Tibial nerve (tissue), 4 donors: ENCODE measurements around the gene NEBL. TPM values are rescaled to one million over a fixed set of nuclear protein-coding genes. Genes with fewer than 3 reads are reported as not detected.

ENCODE experiments used
- DNase-seq, 2 donors: peaks; one replicate each; pipeline ENCODE4 v3.0.0-alpha.2; 2019; ENCODE audit warnings: low spot score in 2 of 2
- H3K27ac ChIP-seq, 4 donors: fragments of 200-600 bp; sonication (generic) in 3 of 4; one replicate each; pipeline ENCODE4 v1.5.1; 2017 to 2019; ENCODE audit warnings: mild to moderate bottlenecking in 1 of 4
- H3K27me3 ChIP-seq, 2 donors: fragments of 200-600 bp; sonication (generic) in 1 of 2; one replicate each; pipeline versions ENCODE4 v1.5.1 to v1.6.0; 2017 to 2019
- H3K36me3 ChIP-seq, 3 donors: fragments of 200-600 bp; sonication (generic); one replicate each; pipeline ENCODE4 v1.5.1; 2018 to 2019
- H3K4me1 ChIP-seq, 4 donors: fragments of 200-600 bp; sonication (generic) in 3 of 4; one replicate each; pipeline ENCODE4 v1.5.1; 2017 to 2019
- H3K4me3 ChIP-seq, 4 donors: fragments of 200-600 bp; sonication (generic) in 3 of 4; one replicate each; pipeline ENCODE4 v1.5.1; 2017 to 2019; ENCODE audit warnings: mild to moderate bottlenecking in 1 of 4, moderate library complexity in 1 of 4
- H3K9me3 ChIP-seq, 4 donors: fragments of 200-600 bp; sonication (generic) in 3 of 4; one replicate each; pipeline ENCODE4 v1.5.1; 2017 to 2019
- EP300 ChIP-seq, 2 donors: sonication (generic); formaldehyde crosslinking; IDR thresholded peaks; one replicate each; pipeline ENCODE4 v1.6.1; 2017; ENCODE audit warnings: antibody characterized with exemption in 2 of 2, mild to moderate bottlenecking in 1 of 2
- POLR2A ChIP-seq, 2 donors: fragments of 450-650 bp; IDR thresholded peaks; one replicate each; pipeline ENCODE4 v1.6.1; 2017; ENCODE audit warnings: antibody characterized with exemption in 2 of 2, mild to moderate bottlenecking in 2 of 2, moderate library complexity in 2 of 2
- WGBS, 2 donors: methylation state at CpG; one replicate each; pipeline ENCODE4 v1.1.5; 2018; 5-methylcytosine and 5-hydroxymethylcytosine counted together
- total RNA-seq, 4 donors: library from RNA; depleted of rRNA; stranded (reverse); fragments of >200 nt; gene quantifications; one replicate each; pipeline ENCODE4 v1.1.0, GENCODE V29; 2016
- TF ChIP-seq, protein P1 (sequence below), 5 experiments: fragments of 200-600 bp in 3 of 5; fragments of 450-650 bp in 2 of 5; sonication (generic) in 3 of 5; IDR thresholded peaks; one replicate each; pipeline ENCODE4 v1.5.1; 2016 to 2019; ENCODE audit warnings: antibody characterized with exemption in 5 of 5, mild to moderate bottlenecking in 3 of 5, moderate library complexity in 2 of 5

Gene NEBL
- total RNA-seq, 4 donors from 2014 or later: 34.5 to 61.2 (median 49.7) TPM

DNA sequence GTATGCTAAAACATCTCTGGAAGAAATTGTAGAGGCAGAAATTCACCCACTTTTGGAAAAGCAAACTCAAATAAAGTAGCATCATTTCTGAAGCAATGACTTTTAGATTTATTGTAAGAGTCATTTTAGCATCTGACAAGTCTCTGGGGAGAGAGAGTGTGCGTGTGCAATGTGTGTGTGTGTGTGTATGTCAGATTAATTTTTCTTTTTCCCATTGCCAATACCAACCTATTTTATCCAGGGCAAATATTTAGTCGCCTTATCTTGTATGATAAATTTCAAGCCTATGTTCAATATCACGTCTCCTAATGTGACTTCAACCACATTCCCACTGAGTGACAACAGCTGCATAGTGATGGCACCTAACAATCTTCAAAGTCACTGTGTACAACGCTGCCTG lies 101.7 kb downstream of the NEBL start:
- Histone ChIP-seq H3K27me3 (no peaks in the 10 kb centered on the region), H3K27ac (no peak overlapping the region), H3K36me3 (no peaks in the 10 kb centered on the region), H3K4me3 (no peak overlapping the region), H3K4me1 (no peaks in the 10 kb centered on the region), H3K9me3 (no peaks in the 10 kb centered on the region)
- DNase-seq: no peak
- WGBS, 2 donors: 85 to 95% methylated on average over 4 of the region's 4 CpGs
- no peak for TF ChIP-seq POLR2A (IDR thresholded peaks at IDR 0.05)
- TF ChIP-seq, protein P1, sequence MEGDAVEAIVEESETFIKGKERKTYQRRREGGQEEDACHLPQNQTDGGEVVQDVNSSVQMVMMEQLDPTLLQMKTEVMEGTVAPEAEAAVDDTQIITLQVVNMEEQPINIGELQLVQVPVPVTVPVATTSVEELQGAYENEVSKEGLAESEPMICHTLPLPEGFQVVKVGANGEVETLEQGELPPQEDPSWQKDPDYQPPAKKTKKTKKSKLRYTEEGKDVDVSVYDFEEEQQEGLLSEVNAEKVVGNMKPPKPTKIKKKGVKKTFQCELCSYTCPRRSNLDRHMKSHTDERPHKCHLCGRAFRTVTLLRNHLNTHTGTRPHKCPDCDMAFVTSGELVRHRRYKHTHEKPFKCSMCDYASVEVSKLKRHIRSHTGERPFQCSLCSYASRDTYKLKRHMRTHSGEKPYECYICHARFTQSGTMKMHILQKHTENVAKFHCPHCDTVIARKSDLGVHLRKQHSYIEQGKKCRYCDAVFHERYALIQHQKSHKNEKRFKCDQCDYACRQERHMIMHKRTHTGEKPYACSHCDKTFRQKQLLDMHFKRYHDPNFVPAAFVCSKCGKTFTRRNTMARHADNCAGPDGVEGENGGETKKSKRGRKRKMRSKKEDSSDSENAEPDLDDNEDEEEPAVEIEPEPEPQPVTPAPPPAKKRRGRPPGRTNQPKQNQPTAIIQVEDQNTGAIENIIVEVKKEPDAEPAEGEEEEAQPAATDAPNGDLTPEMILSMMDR (IDR thresholded peaks at IDR 0.05): no peak
- TF ChIP-seq EP300 (IDR thresholded peaks at IDR 0.05): no peak

GRCh38 chr10:20785174-20785573 lies 111.9 kb downstream of the NEBL start:
- Histone ChIP-seq H3K36me3 (peaks cover 0 to 7% (median 0%) of the 10 kb centered on the region in 3 donors), H3K27ac (no peak overlapping the region), H3K27me3 (no peaks in the 10 kb centered on the region), H3K9me3 (no peaks in the 10 kb centered on the region), H3K4me3 (no peak overlapping the region), H3K4me1 (no peaks in the 10 kb centered on the region)
- DNase-seq: no peak
- 57 to 77% methylated on average over 1 of the region's 1 CpG for WGBS, 2 donors
- no peak for TF ChIP-seq EP300 (IDR thresholded peaks at IDR 0.05)
- TF ChIP-seq, protein P1 (IDR thresholded peaks at IDR 0.05): no peak
- TF ChIP-seq POLR2A (IDR thresholded peaks at IDR 0.05): no peak

DNA sequence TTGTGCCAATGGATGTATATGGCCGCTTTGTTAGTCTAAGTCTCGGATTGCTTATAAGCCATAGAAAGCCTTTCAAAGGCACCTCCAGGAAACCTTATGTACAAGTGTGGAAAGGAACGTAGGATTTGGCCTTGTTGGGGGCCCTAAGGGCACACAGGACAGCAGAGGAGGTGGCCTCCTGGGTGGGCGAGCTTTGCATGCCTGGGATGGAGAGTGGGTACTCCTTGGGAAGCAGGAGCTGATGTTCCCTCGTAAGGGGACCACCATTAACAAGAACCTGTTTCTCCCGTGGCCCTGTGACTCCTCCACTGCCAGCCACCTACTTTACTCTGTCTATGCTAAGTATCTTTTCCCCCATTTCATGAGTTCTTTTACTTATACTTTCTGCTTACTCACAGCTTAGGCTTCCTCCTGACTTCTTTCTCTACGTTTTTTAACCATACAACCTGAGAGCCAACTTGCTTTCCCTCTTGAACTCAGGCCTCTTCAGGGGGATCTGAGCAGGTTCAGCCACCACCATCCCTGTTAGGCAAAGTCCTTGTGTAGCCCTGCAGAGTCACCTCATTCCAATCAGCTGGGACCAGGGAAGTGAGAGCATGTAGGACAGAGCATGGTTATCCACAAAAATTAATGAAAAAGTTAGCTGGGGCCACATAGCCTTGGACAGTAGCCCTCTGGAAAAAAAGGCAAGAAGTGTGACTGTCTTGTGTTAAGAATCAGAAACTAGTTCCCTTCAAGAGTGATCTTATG lies 118.9 kb downstream of the NEBL start:
- Histone ChIP-seq H3K4me1 (peaks cover 0 to 12% (median 0%) of the 10 kb centered on the region in 4 donors), H3K27ac (peak overlapping the region in 1 of 4 donors; percentile 37), H3K36me3 (no peaks in the 10 kb centered on the region), H3K27me3 (no peaks in the 10 kb centered on the region), H3K9me3 (no peaks in the 10 kb centered on the region), H3K4me3 (no peak overlapping the region)
- TF ChIP-seq POLR2A (IDR thresholded peaks at IDR 0.05) (no peak), EP300 (IDR thresholded peaks at IDR 0.05) (no peak)
- TF ChIP-seq, protein P1 (IDR thresholded peaks at IDR 0.05): no peak
- no peak for DNase-seq
- WGBS, 2 donors: 92 to 94% methylated on average over 7 of the region's 7 CpGs

- Histone ChIP-seq H3K4me1 (peaks cover 0 to 12% (median 0%) of the 10 kb centered on the region in 4 donors), H3K27ac (peak overlapping the region in 2 of 4 donors; percentile 2 to 29), H3K36me3 (no peaks in the 10 kb centered on the region), H3K27me3 (no peaks in the 10 kb centered on the region), H3K4me3 (no peak overlapping the region), H3K9me3 (no peaks in the 10 kb centered on the region)
- 51 to 59% methylated on average over 5 of the region's 5 CpGs for WGBS, 2 donors
- TF ChIP-seq POLR2A (IDR thresholded peaks at IDR 0.05): no peak
- TF ChIP-seq EP300 (IDR thresholded peaks at IDR 0.05): peak in 1 of 2 donors; percentile 5
- no peak for DNase-seq
Measured at GRCh38 chr10:20776384-20777118, 120.6 kb downstream of the NEBL start.

DNA sequence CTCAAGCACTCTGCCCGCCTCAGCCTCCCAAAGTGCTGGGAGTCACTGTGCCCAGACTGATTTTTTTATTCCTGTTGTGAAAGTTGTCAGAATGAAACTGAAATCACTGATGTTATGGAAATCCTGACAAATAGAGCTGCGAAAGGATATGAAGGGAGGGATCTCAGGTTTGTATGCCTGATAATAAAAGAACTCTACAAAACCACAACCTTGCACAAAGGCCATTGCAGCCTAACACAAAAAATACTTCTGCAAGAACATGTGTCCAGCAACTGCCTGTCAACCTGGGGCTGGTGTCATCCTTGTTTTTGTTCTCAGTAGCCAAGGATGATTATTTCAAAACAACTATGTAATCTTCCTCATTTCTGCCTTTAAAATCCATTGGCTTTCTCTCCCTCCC lies 126.1 kb downstream of the NEBL start:
- 88 to 89% methylated on average over 2 of the region's 2 CpGs for WGBS, 2 donors
- Histone ChIP-seq H3K36me3 (no peaks in the 10 kb centered on the region), H3K27ac (no peak overlapping the region), H3K4me1 (peaks cover 0 to 21% (median 0%) of the 10 kb centered on the region in 4 donors), H3K4me3 (no peak overlapping the region), H3K27me3 (no peaks in the 10 kb centered on the region), H3K9me3 (no peaks in the 10 kb centered on the region)
- no peak for DNase-seq
- TF ChIP-seq POLR2A (IDR thresholded peaks at IDR 0.05) (no peak), EP300 (IDR thresholded peaks at IDR 0.05) (no peak)
- TF ChIP-seq, protein P1 (IDR thresholded peaks at IDR 0.05): no peak
